ENCODE results near the gene SLC10A7. TPM values are rescaled to one million over a fixed set of nuclear protein-coding genes. Genes with fewer than 3 reads are reported as not detected.

SLC10A7 gene
- total RNA-seq, 1 experiment from 2014 or later = 3.9 TPM

DNA sequence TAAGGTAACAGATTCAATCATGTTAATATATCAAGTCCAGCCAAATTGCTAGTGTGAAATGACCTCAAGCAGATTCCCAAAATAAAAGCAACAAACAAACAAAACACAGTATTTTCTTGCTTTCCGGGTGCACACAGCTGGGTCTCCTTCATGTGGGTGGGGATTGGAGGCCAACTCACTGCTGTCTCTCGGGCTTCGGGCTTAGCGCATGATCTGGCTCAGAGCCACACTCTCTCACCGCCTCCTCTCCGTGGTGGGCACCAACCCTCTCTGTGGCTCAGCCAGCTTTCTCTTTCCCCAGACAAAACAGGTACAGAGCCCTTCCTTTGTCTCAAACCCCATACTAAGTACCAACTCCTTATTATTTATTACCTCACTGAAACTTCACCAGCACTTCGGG lies 310.3 kb downstream of the SLC10A7 start:
- WGBS (ENCODE audit: extremely low coverage, insufficient read length, low lambda C conversion rate) = no CpG with 5 or more reads among the region's 7 CpGs
- H3K4me2 ChIP-seq (ENCODE audit: insufficient read depth, insufficient read length, low read length) = no peak overlapping the region
- no peak overlapping the region for H2BK20ac ChIP-seq (ENCODE audit: low read depth, low read length, poor library complexity, severe bottlenecking)
- no peak overlapping the region for H3K27ac Mint-ChIP-seq
- no peak overlapping the region for H2BK5ac ChIP-seq (ENCODE audit: insufficient read length, low read length)
- no peak overlapping the region for H3K56ac ChIP-seq (ENCODE audit: insufficient read length, low read depth, low read length)
- no peak overlapping the region for H2AK5ac ChIP-seq (ENCODE audit: insufficient read length, low read length)
- DNase-seq = no peak
- H3K18ac ChIP-seq (ENCODE audit: insufficient read length, low read depth, low read length) = no peak overlapping the region
- H3K4me3 Mint-ChIP-seq = no peak overlapping the region
- H2BK120ac ChIP-seq (ENCODE audit: low read depth, low read length, poor library complexity, severe bottlenecking) = no peak overlapping the region
- H3K4me1 Mint-ChIP-seq = no peaks in the 10 kb centered on the region
- H3K23me2 ChIP-seq (ENCODE audit: insufficient read length, low read depth, low read length, poor library complexity, severe bottlenecking) = no peaks in the 10 kb centered on the region
- no peaks in the 10 kb centered on the region for H3K79me2 ChIP-seq (ENCODE audit: insufficient read depth, low read length)
- H4K91ac ChIP-seq (ENCODE audit: insufficient read length, low read depth, low read length) = no peak overlapping the region
- no peaks in the 10 kb centered on the region for H3K79me1 ChIP-seq (ENCODE audit: insufficient read depth, low read depth, low read length, poor library complexity, severe bottlenecking)
- no peak overlapping the region for H3T11ph ChIP-seq (ENCODE audit: low read length)
- H3K27me3 ChIP-seq (ENCODE audit: insufficient read depth, low read length) = no peaks in the 10 kb centered on the region
- no peak overlapping the region for H3K14ac ChIP-seq (ENCODE audit: insufficient read depth, low read length)
- H2AFZ ChIP-seq (ENCODE audit: low read length) = no peak overlapping the region
- H2BK12ac ChIP-seq (ENCODE audit: insufficient read length, low read depth, low read length) = no peak overlapping the region
- H2BK15ac ChIP-seq (ENCODE audit: low read depth, low read length) = no peak overlapping the region
- H3K4ac ChIP-seq (ENCODE audit: low read depth, low read length) = no peak overlapping the region
- H3K27me3 Mint-ChIP-seq (ENCODE audit: low read depth) = peaks cover 5% of the 10 kb centered on the region
- no peak overlapping the region for H3K23ac ChIP-seq (ENCODE audit: insufficient read length, low read depth, low read length)
- H3K9me3 ChIP-seq (ENCODE audit: control insufficient read depth, low read depth, low read length) = no peaks in the 10 kb centered on the region
- H4K5ac ChIP-seq (ENCODE audit: insufficient read length, low read depth, low read length) = no peak overlapping the region
- H3K9me3 Mint-ChIP-seq = no peaks in the 10 kb centered on the region
- no peak overlapping the region for H3K27ac ChIP-seq (ENCODE audit: insufficient read length, low read depth, low read length)
- H3K36me3 Mint-ChIP-seq (ENCODE audit: insufficient read depth in 1 of 3, low read depth in 3 of 3) = no peaks in the 10 kb centered on the region
- H4K8ac ChIP-seq (replicated peaks; ENCODE audit: insufficient read length, low read depth, low read length) = no peak overlapping the region
- H3K9ac ChIP-seq (ENCODE audit: extremely low read depth, insufficient read length, low read length) = no peak overlapping the region
- no peaks in the 10 kb centered on the region for H3K4me1 ChIP-seq (ENCODE audit: insufficient read depth, low read length)
- H4K20me1 ChIP-seq (ENCODE audit: control insufficient read depth, insufficient read depth, insufficient read length) = no peaks in the 10 kb centered on the region
- TF ChIP-seq, protein P1, sequence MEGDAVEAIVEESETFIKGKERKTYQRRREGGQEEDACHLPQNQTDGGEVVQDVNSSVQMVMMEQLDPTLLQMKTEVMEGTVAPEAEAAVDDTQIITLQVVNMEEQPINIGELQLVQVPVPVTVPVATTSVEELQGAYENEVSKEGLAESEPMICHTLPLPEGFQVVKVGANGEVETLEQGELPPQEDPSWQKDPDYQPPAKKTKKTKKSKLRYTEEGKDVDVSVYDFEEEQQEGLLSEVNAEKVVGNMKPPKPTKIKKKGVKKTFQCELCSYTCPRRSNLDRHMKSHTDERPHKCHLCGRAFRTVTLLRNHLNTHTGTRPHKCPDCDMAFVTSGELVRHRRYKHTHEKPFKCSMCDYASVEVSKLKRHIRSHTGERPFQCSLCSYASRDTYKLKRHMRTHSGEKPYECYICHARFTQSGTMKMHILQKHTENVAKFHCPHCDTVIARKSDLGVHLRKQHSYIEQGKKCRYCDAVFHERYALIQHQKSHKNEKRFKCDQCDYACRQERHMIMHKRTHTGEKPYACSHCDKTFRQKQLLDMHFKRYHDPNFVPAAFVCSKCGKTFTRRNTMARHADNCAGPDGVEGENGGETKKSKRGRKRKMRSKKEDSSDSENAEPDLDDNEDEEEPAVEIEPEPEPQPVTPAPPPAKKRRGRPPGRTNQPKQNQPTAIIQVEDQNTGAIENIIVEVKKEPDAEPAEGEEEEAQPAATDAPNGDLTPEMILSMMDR (conservative IDR thresholded peaks at IDR 0.05) = no peak
